SU-DHL-6 (cell line): ENCODE results near the gene SLC25A39.

Experiments
- H2AFZ ChIP-seq: fragments of 200-600 bp; sonication (generic); 2 replicates; pipeline ENCODE4 v1.6.1; 2014; ENCODE audit warnings: low read depth, mild to moderate bottlenecking, moderate library complexity, mixed read lengths, antibody characterized with exemption, low read length; ENCODE audit not compliant: severe bottlenecking
- H3F3A ChIP-seq: fragments of 200-600 bp; shearing (Covaris generic); 2 replicates; pipeline ENCODE4 v1.6.0; 2016; ENCODE audit warnings: antibody characterized with exemption, mild to moderate bottlenecking; ENCODE audit not compliant: insufficient read depth
- H3K27ac ChIP-seq: fragments of 200-600 bp; sonication (generic); 2 replicates; pipeline ENCODE4 v1.5.1; 2016; ENCODE audit warnings: low read depth, mild to moderate bottlenecking, low read length, moderate library complexity, mixed read lengths
- H3K27me3 ChIP-seq: fragments of 200-600 bp; sonication (generic), shearing (Covaris generic); 2 replicates; pipeline ENCODE4 v1.6.0; 2014; ENCODE audit warnings: mild to moderate bottlenecking, low read length
- H3K36me3 ChIP-seq: fragments of 200-600 bp; sonication (generic); 2 replicates; pipeline ENCODE4 v1.6.1; 2014; ENCODE audit warnings: mild to moderate bottlenecking, low read length, mixed read lengths
- H3K4me2 ChIP-seq: fragments of 300-600, 200-600 bp; shearing (Covaris generic), sonication (generic); 2 replicates; pipeline ENCODE4 v1.6.0; 2014; ENCODE audit warnings: low read length, low read depth, mild to moderate bottlenecking; ENCODE audit not compliant: poor library complexity, severe bottlenecking
- H3K4me3 ChIP-seq: fragments of 200-600 bp; sonication (generic); 2 replicates; pipeline ENCODE4 v1.5.1; 2014; ENCODE audit warnings: antibody characterized with exemption, low read length, mild to moderate bottlenecking, mixed read lengths; ENCODE audit not compliant: insufficient read depth, poor library complexity, severe bottlenecking
- H3K79me2 ChIP-seq: fragments of 200-600 bp; sonication (generic); 2 replicates; pipeline ENCODE4 v1.6.1; 2014; ENCODE audit warnings: mild to moderate bottlenecking, low read length, moderate library complexity; ENCODE audit not compliant: insufficient read depth
- H3K9ac ChIP-seq: fragments of 200-600 bp; sonication (generic); 2 replicates; pipeline ENCODE4 v1.7.0; 2014; ENCODE audit warnings: mild to moderate bottlenecking, low read length
- H3K9me2 ChIP-seq: fragments of 200-600 bp; sonication (generic); replicated peaks from 2 replicates; pipeline ENCODE4 v1.6.1; 2014; ENCODE audit warnings: low read length; ENCODE audit not compliant: insufficient read depth
- H3K9me3 ChIP-seq: fragments of 200-600 bp; sonication (generic); 2 replicates; pipeline ENCODE4 v1.6.1; 2014; ENCODE audit warnings: low read length, mixed read lengths; ENCODE audit not compliant: insufficient read depth
- H4K20me1 ChIP-seq: fragments of 200-600 bp; sonication (generic); 2 replicates; pipeline ENCODE4 v1.6.1; 2014; ENCODE audit warnings: low read depth, mild to moderate bottlenecking, antibody characterized with exemption, low read length, moderate library complexity, mixed read lengths
- CTCF ChIP-seq: fragments of 200-600 bp; sonication (generic); IDR thresholded peaks from one replicate; pipeline ENCODE4 v1.5.1; 2017; ENCODE audit warnings: antibody characterized with exemption, mild to moderate bottlenecking, low read length, moderate library complexity; ENCODE audit not compliant: insufficient read depth, poor library complexity, severe bottlenecking
- EZH2phosphoT487 ChIP-seq: fragments of 200-600 bp; sonication (generic), shearing (Covaris generic); conservative IDR thresholded peaks from 2 replicates; pipeline ENCODE4 v1.6.1; 2018; ENCODE audit warnings: mild to moderate bottlenecking, antibody characterized with exemption, low read length, moderate library complexity, mixed read lengths

The SLC25A39 gene

DNA sequence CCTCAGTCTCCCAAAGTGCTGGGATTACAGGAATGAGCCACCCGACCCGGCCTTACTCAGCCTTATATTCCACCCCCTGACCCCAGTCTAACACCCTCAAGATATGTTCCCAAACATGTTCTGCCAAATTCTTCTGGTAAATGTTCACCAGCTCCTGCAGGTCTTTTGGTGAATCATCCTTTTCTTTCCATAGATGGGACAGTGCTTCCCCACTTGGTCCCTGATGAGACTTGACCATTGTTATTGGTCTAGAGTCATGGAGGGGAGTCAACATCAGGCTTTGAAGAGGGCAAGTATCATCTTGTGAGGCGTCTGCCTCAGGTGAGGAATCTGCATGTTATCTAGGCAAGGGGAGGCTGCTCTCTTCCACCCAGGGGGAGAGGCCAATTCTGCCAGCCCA, 26.6 kb downstream of the SLC25A39 start:
- H3K4me2 ChIP-seq: no peak overlapping the region
- H3K27me3 ChIP-seq: no peaks in the 10 kb centered on the region
- no peak overlapping the region for H3K9ac ChIP-seq
- H3F3A ChIP-seq: no peaks in the 10 kb centered on the region
- H3K9me3 ChIP-seq: no peaks in the 10 kb centered on the region
- no peak overlapping the region for H2AFZ ChIP-seq
- no peaks in the 10 kb centered on the region for H3K79me2 ChIP-seq
- no peaks in the 10 kb centered on the region for H3K36me3 ChIP-seq
- H4K20me1 ChIP-seq: no peaks in the 10 kb centered on the region
- no peaks in the 10 kb centered on the region for H3K9me2 ChIP-seq
- no peak overlapping the region for H3K4me3 ChIP-seq
- no peak for TF ChIP-seq EZH2phosphoT487
- TF ChIP-seq CTCF: no peak
- H3K27ac ChIP-seq: no peak overlapping the region

- no peaks in the 10 kb centered on the region for H3K79me2 ChIP-seq
- no peak overlapping the region for H2AFZ ChIP-seq
- H4K20me1 ChIP-seq: no peaks in the 10 kb centered on the region
- H3K4me3 ChIP-seq: no peak overlapping the region
- no peak overlapping the region for H3K9ac ChIP-seq
- no peaks in the 10 kb centered on the region for H3K36me3 ChIP-seq
- no peak overlapping the region for H3K4me2 ChIP-seq
- no peaks in the 10 kb centered on the region for H3K27me3 ChIP-seq
- no peaks in the 10 kb centered on the region for H3K9me2 ChIP-seq
- H3K27ac ChIP-seq: no peak overlapping the region
- no peaks in the 10 kb centered on the region for H3F3A ChIP-seq
- no peaks in the 10 kb centered on the region for H3K9me3 ChIP-seq
- TF ChIP-seq CTCF (no peak), EZH2phosphoT487 (no peak)
These were observed 31.0 kb downstream of the SLC25A39 start for GRCh38 chr17:44293509-44294226.

DNA sequence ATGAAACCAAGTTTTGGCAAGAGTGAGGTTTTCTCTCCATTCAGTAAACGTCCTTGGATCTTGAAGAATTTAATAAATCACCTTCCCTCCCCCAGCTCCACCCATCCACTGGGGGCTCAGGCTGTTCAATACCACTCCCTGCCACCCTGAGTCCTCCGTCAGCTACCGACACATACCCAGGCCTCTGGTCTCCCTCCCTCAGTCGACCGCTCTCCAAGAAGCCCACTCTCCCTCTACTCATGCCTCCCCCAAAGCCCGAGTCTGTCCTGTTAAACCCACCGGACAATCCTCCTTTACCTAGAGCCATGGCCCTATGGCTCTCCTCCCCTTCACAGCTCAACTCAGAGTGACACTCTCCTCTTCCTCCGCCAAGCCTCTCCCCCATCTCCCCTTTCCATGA, 37.0 kb downstream of the SLC25A39 start:
- Histone ChIP-seq H3K79me2 (no peaks in the 10 kb centered on the region), H3K9me2 (no peaks in the 10 kb centered on the region), H3F3A (no peaks in the 10 kb centered on the region), H3K9ac (no peak overlapping the region), H3K4me3 (no peak overlapping the region), H2AFZ (no peak overlapping the region), H3K4me2 (no peak overlapping the region), H3K36me3 (no peaks in the 10 kb centered on the region), H3K27ac (no peak overlapping the region), H4K20me1 (no peaks in the 10 kb centered on the region), H3K27me3 (no peaks in the 10 kb centered on the region), H3K9me3 (no peaks in the 10 kb centered on the region)
- TF ChIP-seq EZH2phosphoT487 (no peak), CTCF (no peak)
